ENCODE data around the gene CDH8.

CDH8 gene

DNA sequence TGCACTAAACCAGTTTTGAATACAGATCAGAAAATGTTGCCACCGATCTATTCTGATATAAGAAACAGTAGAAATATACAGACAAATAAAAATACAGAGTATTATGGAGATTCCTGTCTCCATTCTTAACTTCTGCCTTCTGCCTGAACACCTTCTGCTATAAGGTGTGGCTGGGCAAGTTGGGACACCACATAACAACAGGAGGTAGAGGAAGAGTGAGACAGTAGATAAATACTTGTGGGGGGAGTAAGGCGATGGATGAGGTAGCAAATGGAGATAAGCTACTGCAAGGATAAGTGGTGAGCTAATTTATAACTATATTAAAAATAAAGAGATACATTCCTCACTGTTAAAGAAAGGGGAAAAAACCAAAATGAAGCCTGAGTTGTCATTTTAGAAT lies 143.7 kb downstream of the CDH8 start:
- Histone ChIP-seq H3K4me1 (ENCODE audit: low read length) (peaks cover 5% of the 10 kb centered on the region; the same call in 1 of the 2 replicates), H3K79me2 (ENCODE audit: low read length) (no peaks in the 10 kb centered on the region), H3F3A (ENCODE audit: insufficient read depth, low read length) (no peaks in the 10 kb centered on the region), H3K27ac (ENCODE audit: low read length) (no peak overlapping the region), H3K36me3 (replicated peaks; ENCODE audit: insufficient read depth, low read length) (no peaks in the 10 kb centered on the region), H3K4me3 (ENCODE audit: low read length) (no peak overlapping the region), H3K9me3 (replicated peaks; ENCODE audit: insufficient read depth, low read length) (no peaks in the 10 kb centered on the region), H3K9me2 (replicated peaks; ENCODE audit: insufficient read depth, low read length) (no peaks in the 10 kb centered on the region), H3K9ac (ENCODE audit: low read length) (no peak overlapping the region), H3K27me3 (replicated peaks; ENCODE audit: insufficient read depth, low read length) (no peaks in the 10 kb centered on the region), H4K20me1 (ENCODE audit: insufficient read depth, low read length) (no peaks in the 10 kb centered on the region), H2AFZ (ENCODE audit: low read length) (no peak overlapping the region), H3K4me2 (ENCODE audit: low read depth, low read length) (no peak overlapping the region)
- TF ChIP-seq EZH2 (optimal IDR thresholded peaks at IDR 0.05; ENCODE audit: low read depth, low read length) (no peak), EZH2phosphoT487 (IDR thresholded peaks at IDR 0.05; ENCODE audit: low read length) (no peak)
- TF ChIP-seq, protein P1, sequence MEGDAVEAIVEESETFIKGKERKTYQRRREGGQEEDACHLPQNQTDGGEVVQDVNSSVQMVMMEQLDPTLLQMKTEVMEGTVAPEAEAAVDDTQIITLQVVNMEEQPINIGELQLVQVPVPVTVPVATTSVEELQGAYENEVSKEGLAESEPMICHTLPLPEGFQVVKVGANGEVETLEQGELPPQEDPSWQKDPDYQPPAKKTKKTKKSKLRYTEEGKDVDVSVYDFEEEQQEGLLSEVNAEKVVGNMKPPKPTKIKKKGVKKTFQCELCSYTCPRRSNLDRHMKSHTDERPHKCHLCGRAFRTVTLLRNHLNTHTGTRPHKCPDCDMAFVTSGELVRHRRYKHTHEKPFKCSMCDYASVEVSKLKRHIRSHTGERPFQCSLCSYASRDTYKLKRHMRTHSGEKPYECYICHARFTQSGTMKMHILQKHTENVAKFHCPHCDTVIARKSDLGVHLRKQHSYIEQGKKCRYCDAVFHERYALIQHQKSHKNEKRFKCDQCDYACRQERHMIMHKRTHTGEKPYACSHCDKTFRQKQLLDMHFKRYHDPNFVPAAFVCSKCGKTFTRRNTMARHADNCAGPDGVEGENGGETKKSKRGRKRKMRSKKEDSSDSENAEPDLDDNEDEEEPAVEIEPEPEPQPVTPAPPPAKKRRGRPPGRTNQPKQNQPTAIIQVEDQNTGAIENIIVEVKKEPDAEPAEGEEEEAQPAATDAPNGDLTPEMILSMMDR (IDR thresholded peaks at IDR 0.05; ENCODE audit: low read length): no peak
- no peak for DNase-seq

DNA sequence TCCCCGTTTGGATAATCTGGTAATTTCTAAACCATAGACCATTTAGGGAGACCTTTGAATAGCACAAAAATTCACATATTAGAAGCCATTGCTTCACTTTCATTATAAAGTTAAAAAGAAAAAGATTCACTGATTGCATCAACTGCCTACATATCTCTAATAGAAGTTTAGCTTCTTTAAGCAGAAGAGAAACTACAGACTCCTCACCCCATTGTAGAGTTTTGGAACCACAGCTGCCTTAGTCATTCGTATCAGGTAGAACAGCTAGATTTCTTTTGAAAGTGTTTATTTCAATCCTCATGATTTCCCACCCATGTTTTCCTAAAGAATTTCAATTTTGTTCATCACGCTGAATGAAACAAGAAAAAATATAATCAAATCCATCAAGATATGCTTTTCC lies 144.8 kb downstream of the CDH8 start:
- DNase-seq: no peak
- no peaks in the 10 kb centered on the region for H3F3A ChIP-seq (ENCODE audit: insufficient read depth, low read length)
- H3K4me1 ChIP-seq (ENCODE audit: low read length): peaks cover 5% of the 10 kb centered on the region; the same call in 1 of the 2 replicates
- no peak for TF ChIP-seq EZH2 (optimal IDR thresholded peaks at IDR 0.05; ENCODE audit: low read depth, low read length)
- no peaks in the 10 kb centered on the region for H4K20me1 ChIP-seq (ENCODE audit: insufficient read depth, low read length)
- H3K27me3 ChIP-seq (replicated peaks; ENCODE audit: insufficient read depth, low read length): no peaks in the 10 kb centered on the region
- no peak overlapping the region for H3K4me2 ChIP-seq (ENCODE audit: low read depth, low read length)
- H3K27ac ChIP-seq (ENCODE audit: low read length): no peak overlapping the region
- no peaks in the 10 kb centered on the region for H3K9me2 ChIP-seq (replicated peaks; ENCODE audit: insufficient read depth, low read length)
- H3K36me3 ChIP-seq (replicated peaks; ENCODE audit: insufficient read depth, low read length): no peaks in the 10 kb centered on the region
- no peaks in the 10 kb centered on the region for H3K79me2 ChIP-seq (ENCODE audit: low read length)
- H3K9me3 ChIP-seq (replicated peaks; ENCODE audit: insufficient read depth, low read length): no peaks in the 10 kb centered on the region
- no peak overlapping the region for H3K4me3 ChIP-seq (ENCODE audit: low read length)
- H2AFZ ChIP-seq (ENCODE audit: low read length): no peak overlapping the region
- H3K9ac ChIP-seq (ENCODE audit: low read length): no peak overlapping the region

GRCh38 chr16:61890386-61890785 lies 145.9 kb downstream of the CDH8 start:
- Histone ChIP-seq H2AFZ (ENCODE audit: low read length) (no peak overlapping the region), H3F3A (ENCODE audit: insufficient read depth, low read length) (no peaks in the 10 kb centered on the region), H3K9ac (ENCODE audit: low read length) (no peak overlapping the region), H3K9me3 (replicated peaks; ENCODE audit: insufficient read depth, low read length) (no peaks in the 10 kb centered on the region), H3K9me2 (replicated peaks; ENCODE audit: insufficient read depth, low read length) (no peaks in the 10 kb centered on the region), H3K4me2 (ENCODE audit: low read depth, low read length) (no peak overlapping the region), H3K4me1 (ENCODE audit: low read length) (peaks cover 5% of the 10 kb centered on the region; the same call in 1 of the 2 replicates), H4K20me1 (ENCODE audit: insufficient read depth, low read length) (no peaks in the 10 kb centered on the region), H3K27ac (ENCODE audit: low read length) (no peak overlapping the region), H3K4me3 (ENCODE audit: low read length) (no peak overlapping the region), H3K36me3 (replicated peaks; ENCODE audit: insufficient read depth, low read length) (no peaks in the 10 kb centered on the region), H3K79me2 (ENCODE audit: low read length) (no peaks in the 10 kb centered on the region), H3K27me3 (replicated peaks; ENCODE audit: insufficient read depth, low read length) (no peaks in the 10 kb centered on the region)
- TF ChIP-seq, protein P1 (IDR thresholded peaks at IDR 0.05; ENCODE audit: low read length): no peak
- TF ChIP-seq EZH2phosphoT487 (IDR thresholded peaks at IDR 0.05; ENCODE audit: low read length): no peak
- no peak for TF ChIP-seq EZH2 (optimal IDR thresholded peaks at IDR 0.05; ENCODE audit: low read depth, low read length)
- DNase-seq: no peak

GRCh38 chr16:61887903-61888302 lies 148.3 kb downstream of the CDH8 start:
- H3K4me2 ChIP-seq (ENCODE audit: low read depth, low read length): 0 out of 2 replicates have a peak overlapping the region, but pooled peaks have one; percentile 10
- no peaks in the 10 kb centered on the region for H3K79me2 ChIP-seq (ENCODE audit: low read length)
- H3K36me3 ChIP-seq (replicated peaks; ENCODE audit: insufficient read depth, low read length): no peaks in the 10 kb centered on the region
- H3F3A ChIP-seq (ENCODE audit: insufficient read depth, low read length): no peaks in the 10 kb centered on the region
- no peaks in the 10 kb centered on the region for H3K27me3 ChIP-seq (replicated peaks; ENCODE audit: insufficient read depth, low read length)
- peak; percentile 48 for DNase-seq
- no peak overlapping the region for H3K9ac ChIP-seq (ENCODE audit: low read length)
- no peaks in the 10 kb centered on the region for H3K9me2 ChIP-seq (replicated peaks; ENCODE audit: insufficient read depth, low read length)
- peaks cover 5% of the 10 kb centered on the region; the same call in 1 of the 2 replicates for H3K4me1 ChIP-seq (ENCODE audit: low read length)
- H3K27ac ChIP-seq (ENCODE audit: low read length): no peak overlapping the region
- H3K9me3 ChIP-seq (replicated peaks; ENCODE audit: insufficient read depth, low read length): no peaks in the 10 kb centered on the region
- H2AFZ ChIP-seq (ENCODE audit: low read length): peak overlapping the region; percentile 44
- TF ChIP-seq EZH2phosphoT487 (IDR thresholded peaks at IDR 0.05; ENCODE audit: low read length) (no peak), EZH2 (optimal IDR thresholded peaks at IDR 0.05; ENCODE audit: low read depth, low read length) (no peak)
- TF ChIP-seq, protein P1 (IDR thresholded peaks at IDR 0.05; ENCODE audit: low read length): no peak
- no peaks in the 10 kb centered on the region for H4K20me1 ChIP-seq (ENCODE audit: insufficient read depth, low read length)
- H3K4me3 ChIP-seq (ENCODE audit: low read length): no peak overlapping the region
